ENCODE measurements around the gene LTB4R2. TPM values are rescaled to one million over a fixed set of nuclear protein-coding genes. Genes with fewer than 3 reads are reported as not detected.

LTB4R2 gene
- total RNA-seq, 1 donor from 2014 or later = 1.5 TPM

DNA sequence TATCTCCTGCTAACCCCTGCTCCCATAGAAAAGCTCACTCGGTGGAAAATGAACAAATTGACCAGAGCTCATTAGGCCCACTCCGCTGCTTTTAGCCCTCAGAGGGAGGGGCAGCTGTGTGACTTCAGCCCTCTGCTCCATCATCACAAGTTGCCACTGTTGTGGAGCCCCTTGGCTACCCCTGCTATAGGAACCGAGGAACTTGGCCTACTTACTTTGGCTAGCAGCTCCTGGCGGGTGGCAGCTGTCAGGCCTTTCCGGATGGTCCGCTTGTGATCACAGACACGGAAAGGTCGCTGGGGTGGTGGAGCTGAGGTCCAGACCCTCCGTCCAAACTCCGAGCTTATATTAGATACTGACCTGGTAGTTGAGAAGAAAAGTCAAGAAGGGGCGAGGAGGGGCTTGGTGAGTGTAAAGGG is 2.8 kb upstream of the LTB4R2 start:
- TF ChIP-seq, protein P1, sequence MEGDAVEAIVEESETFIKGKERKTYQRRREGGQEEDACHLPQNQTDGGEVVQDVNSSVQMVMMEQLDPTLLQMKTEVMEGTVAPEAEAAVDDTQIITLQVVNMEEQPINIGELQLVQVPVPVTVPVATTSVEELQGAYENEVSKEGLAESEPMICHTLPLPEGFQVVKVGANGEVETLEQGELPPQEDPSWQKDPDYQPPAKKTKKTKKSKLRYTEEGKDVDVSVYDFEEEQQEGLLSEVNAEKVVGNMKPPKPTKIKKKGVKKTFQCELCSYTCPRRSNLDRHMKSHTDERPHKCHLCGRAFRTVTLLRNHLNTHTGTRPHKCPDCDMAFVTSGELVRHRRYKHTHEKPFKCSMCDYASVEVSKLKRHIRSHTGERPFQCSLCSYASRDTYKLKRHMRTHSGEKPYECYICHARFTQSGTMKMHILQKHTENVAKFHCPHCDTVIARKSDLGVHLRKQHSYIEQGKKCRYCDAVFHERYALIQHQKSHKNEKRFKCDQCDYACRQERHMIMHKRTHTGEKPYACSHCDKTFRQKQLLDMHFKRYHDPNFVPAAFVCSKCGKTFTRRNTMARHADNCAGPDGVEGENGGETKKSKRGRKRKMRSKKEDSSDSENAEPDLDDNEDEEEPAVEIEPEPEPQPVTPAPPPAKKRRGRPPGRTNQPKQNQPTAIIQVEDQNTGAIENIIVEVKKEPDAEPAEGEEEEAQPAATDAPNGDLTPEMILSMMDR (IDR thresholded peaks at IDR 0.05; ENCODE audit: insufficient read depth, low read length, poor library complexity, severe bottlenecking) = no peak
- Histone ChIP-seq H3K4me3 (ENCODE audit: low read depth, low read length) (no peak overlapping the region), H3K36me3 (ENCODE audit: control insufficient read depth, insufficient read depth, low read length) (no peaks in the 10 kb centered on the region), H3K27me3 (ENCODE audit: control insufficient read depth, insufficient read depth, low read length) (no peaks in the 10 kb centered on the region)
- DNase-seq (ENCODE audit: low read depth) = no peak

DNA sequence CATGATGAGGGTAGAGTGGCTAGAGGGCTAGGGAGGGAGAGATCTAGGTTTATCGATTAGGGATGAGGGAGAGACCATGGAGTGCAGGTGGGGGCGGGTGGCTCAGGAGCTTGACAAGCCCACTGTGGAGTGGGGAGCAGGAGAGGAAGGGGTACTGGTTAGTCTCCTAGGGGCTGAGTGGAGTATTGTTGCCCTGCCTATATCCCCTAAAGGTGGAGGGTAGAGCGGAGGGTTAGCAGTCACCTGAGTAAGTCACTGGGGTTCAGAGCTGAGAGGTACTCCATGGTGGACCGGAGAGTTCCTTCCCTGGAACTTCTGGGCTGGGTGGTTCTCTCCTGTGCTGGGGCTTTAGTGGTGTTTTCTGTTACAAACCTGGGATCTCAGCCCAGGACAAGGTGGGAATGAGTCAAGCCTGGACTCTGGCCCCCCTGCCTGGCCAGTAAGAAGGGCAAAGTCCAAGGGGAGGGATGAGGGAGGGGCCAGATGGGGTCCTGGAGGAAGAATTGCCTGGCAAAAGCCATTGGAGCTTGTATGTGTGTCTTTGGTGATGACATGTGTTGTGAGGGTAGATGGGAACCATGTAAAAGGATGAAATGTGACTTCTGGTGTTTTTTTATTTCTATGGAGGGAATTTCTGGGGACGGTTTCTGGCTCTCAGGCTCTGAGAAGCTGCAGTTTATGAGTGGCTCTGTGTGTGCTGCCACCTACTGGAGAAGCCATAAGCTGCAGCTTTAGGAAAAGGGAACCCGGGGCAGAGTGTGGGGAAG is 2.2 kb upstream of the LTB4R2 start, which contains the start of gene CIDEB:
CIDEB (minus strand) TSS at position 403 of the 767 bp plus-strand sequence; CDS start at position 284, 119 bp downstream.
- Histone ChIP-seq H3K4me3 (ENCODE audit: low read depth, low read length) (no peak within 1 kb of the TSS), H3K27me3 (ENCODE audit: control insufficient read depth, insufficient read depth, low read length) (no peaks in the 10 kb centered on the region), H3K36me3 (ENCODE audit: control insufficient read depth, insufficient read depth, low read length) (no peaks in the 10 kb centered on the region)
- DNase-seq (ENCODE audit: low read depth) = no peak
- TF ChIP-seq, protein P1 (IDR thresholded peaks at IDR 0.05; ENCODE audit: insufficient read depth, low read length, poor library complexity, severe bottlenecking) = peak; percentile 96

DNA sequence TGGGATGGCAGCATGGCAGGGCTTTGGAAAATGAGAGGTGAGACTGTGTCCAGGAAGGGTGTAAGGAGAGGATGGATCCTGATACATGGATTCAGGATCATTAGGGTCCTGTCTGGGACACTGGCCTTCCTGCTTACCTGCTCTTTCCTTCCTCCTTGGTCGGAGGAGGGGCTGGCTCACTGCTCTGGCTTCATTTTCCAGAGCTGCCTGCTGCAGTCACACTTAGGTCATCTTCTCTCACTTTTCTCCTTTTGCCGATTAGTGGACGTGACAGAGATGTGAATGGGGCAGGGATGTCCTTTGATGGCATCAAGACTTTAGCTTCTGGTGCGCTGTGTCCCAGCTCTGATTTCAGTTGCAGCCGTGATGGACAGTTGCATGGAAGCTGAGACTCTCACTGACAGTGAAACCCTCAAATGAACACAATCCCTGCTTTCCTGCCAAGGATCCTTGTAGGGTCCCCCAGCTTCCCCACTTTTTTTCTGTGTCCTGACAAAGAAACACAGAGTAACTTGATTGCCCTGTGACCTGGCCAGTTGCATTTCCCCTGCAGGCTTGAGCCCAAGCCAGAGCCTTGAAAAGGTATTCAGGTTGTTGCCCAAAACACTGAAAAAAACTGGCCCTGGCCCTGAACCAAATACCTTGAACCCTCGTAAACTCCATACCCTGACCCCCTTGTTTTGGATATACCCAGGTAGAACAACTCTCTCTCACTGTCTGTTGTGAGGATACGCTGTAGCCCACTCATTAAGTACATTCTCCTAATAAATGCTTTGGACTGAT is 1.4 kb upstream of the LTB4R2 start:
- Histone ChIP-seq H3K27me3 (ENCODE audit: control insufficient read depth, insufficient read depth, low read length) (no peaks in the 10 kb centered on the region), H3K4me3 (ENCODE audit: low read depth, low read length) (no peak overlapping the region), H3K36me3 (ENCODE audit: control insufficient read depth, insufficient read depth, low read length) (no peaks in the 10 kb centered on the region)
- DNase-seq (ENCODE audit: low read depth) = no peak
- TF ChIP-seq, protein P1 (IDR thresholded peaks at IDR 0.05; ENCODE audit: insufficient read depth, low read length, poor library complexity, severe bottlenecking) = no peak

DNA sequence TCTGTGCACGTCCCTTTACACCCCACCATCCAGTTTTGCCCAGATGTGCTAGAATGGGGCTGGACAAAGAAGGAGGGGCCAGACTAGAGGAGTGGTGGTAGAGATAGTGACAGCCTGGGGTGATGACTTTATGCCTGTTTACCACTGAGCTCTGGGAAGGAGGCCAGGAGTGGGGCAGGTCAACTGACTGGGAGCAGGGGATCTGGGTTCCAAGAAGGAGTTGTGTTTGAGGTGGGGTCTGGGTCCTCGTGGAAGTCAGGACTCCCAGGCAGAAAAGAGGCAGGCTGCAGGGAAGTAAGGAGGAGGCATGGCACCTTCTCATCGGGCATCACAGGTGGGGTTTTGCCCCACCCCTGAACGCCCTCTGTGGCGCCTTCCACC is 315 bp downstream of the LTB4R2 start:
- Histone ChIP-seq H3K36me3 (ENCODE audit: control insufficient read depth, insufficient read depth, low read length) (no peaks in the 10 kb centered on the region), H3K27me3 (ENCODE audit: control insufficient read depth, insufficient read depth, low read length) (no peaks in the 10 kb centered on the region), H3K4me3 (ENCODE audit: low read depth, low read length) (no peak overlapping the region)
- TF ChIP-seq, protein P1 (IDR thresholded peaks at IDR 0.05; ENCODE audit: insufficient read depth, low read length, poor library complexity, severe bottlenecking) = no peak
- DNase-seq (ENCODE audit: low read depth) = no peak

DNA sequence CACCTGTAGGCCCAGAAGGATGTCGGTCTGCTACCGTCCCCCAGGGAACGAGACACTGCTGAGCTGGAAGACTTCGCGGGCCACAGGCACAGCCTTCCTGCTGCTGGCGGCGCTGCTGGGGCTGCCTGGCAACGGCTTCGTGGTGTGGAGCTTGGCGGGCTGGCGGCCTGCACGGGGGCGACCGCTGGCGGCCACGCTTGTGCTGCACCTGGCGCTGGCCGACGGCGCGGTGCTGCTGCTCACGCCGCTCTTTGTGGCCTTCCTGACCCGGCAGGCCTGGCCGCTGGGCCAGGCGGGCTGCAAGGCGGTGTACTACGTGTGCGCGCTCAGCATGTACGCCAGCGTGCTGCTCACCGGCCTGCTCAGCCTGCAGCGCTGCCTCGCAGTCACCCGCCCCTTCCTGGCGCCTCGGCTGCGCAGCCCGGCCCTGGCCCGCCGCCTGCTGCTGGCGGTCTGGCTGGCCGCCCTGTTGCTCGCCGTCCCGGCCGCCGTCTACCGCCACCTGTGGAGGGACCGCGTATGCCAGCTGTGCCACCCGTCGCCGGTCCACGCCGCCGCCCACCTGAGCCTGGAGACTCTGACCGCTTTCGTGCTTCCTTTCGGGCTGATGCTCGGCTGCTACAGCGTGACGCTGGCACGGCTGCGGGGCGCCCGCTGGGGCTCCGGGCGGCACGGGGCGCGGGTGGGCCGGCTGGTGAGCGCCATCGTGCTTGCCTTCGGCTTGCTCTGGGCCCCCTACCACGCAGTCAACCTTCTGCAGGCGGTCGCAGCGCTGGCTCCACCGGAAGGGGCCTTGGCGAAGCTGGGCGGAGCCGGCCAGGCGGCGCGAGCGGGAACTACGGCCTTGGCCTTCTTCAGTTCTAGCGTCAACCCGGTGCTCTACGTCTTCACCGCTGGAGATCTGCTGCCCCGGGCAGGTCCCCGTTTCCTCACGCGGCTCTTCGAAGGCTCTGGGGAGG is 985 bp downstream of the LTB4R2 start, which contains the start of gene LTB4R:
LTB4R (plus strand) TSS at position 857 of the 959 bp plus-strand sequence. CDS start 4,150 bp downstream, outside the sequence.
- DNase-seq (ENCODE audit: low read depth) = peak; percentile 31
- TF ChIP-seq, protein P1 (IDR thresholded peaks at IDR 0.05; ENCODE audit: insufficient read depth, low read length, poor library complexity, severe bottlenecking) = peak; percentile 22
- H3K36me3 ChIP-seq (ENCODE audit: control insufficient read depth, insufficient read depth, low read length) = no peaks in the 10 kb centered on the region
- H3K4me3 ChIP-seq (ENCODE audit: low read depth, low read length) = no peak within 1 kb of the TSS
- H3K27me3 ChIP-seq (ENCODE audit: control insufficient read depth, insufficient read depth, low read length) = peaks cover 3% of the 10 kb centered on the region
